A549 (cell line): Measurements from ENCODE around the gene RIN3.

Experiments
- CBX8 ChIP-seq: fragments of 200-600 bp; sonication (generic); IDR thresholded peaks from 2 replicates; pipeline ENCODE4 v1.6.1; 2016
- CHD4 ChIP-seq: fragments of 200-600 bp; sonication (generic); IDR thresholded peaks from 2 replicates; pipeline ENCODE4 v1.6.1; 2016; ENCODE audit warnings: antibody characterized with exemption, mild to moderate bottlenecking, borderline replicate concordance
- EP300 ChIP-seq, 2 experiments: fragments of >200 bp; sonication (Bioruptor Twin); formaldehyde crosslinking; IDR thresholded peaks; 2 replicates in 1 of 2; 3 replicates in 1 of 2; pipeline ENCODE4 v1.6.1; 2016 to 2017
- MYC ChIP-seq: IDR thresholded peaks from 2 replicates; pipeline ENCODE4 v1.6.1; 2012; ENCODE audit warnings: mild to moderate bottlenecking, inconsistent platforms, low read length, improper control_type of control experiment, borderline replicate concordance
- POLR2A ChIP-seq: IDR thresholded peaks from 2 replicates; pipeline ENCODE4 v1.6.1; 2012; ENCODE audit warnings: mild to moderate bottlenecking, low read length
- RNF2 ChIP-seq: fragments of 200-600 bp; sonication (generic); IDR thresholded peaks from 2 replicates; pipeline ENCODE4 v1.6.1; 2016; ENCODE audit warnings: low read depth, mild to moderate bottlenecking, antibody characterized with exemption, moderate library complexity, borderline replicate concordance
- ZC3H11A ChIP-seq: fragments of 450-650 bp; IDR thresholded peaks from 2 replicates; pipeline ENCODE4 v1.6.1; 2014; ENCODE audit warnings: antibody characterized with exemption, mild to moderate bottlenecking
- TF ChIP-seq, protein P1 (sequence below): fragments of >200 bp; sonication (Bioruptor Twin); formaldehyde crosslinking; IDR thresholded peaks from 3 replicates; pipeline ENCODE4 v1.5.1; 2016
- TF ChIP-seq, protein P2 (sequence below): fragments of >200 bp; sonication (Bioruptor Twin); formaldehyde crosslinking; IDR thresholded peaks from 3 replicates; pipeline ENCODE4 v1.6.1; 2016
- TF ChIP-seq, protein P3 (sequence below): fragments of 200-600 bp; sonication (generic); IDR thresholded peaks from 2 replicates; pipeline ENCODE4 v1.6.1; 2016; ENCODE audit warnings: antibody characterized with exemption, mild to moderate bottlenecking, moderate library complexity

DNA sequence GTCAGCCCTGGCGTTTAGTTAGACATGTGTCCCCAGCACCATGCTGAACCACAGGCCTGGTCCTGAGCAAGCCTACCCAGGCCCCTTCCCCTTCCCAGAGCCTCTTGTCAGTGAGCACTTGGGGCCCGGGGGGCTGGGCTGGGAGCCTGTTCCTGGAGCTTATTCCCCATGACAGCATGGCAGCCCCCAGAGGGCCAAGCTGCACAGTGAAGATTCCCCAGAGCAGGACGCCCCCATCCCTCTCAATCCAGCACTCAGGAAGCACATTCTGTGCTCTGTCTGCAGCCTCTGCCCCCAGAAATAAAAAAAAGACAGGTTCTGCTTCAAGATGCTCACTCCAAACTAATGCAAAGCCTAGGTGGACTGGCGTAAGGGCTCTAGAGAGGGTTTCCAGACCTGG, 117.5 kb downstream of the RIN3 start:
- TF ChIP-seq, protein P1, sequence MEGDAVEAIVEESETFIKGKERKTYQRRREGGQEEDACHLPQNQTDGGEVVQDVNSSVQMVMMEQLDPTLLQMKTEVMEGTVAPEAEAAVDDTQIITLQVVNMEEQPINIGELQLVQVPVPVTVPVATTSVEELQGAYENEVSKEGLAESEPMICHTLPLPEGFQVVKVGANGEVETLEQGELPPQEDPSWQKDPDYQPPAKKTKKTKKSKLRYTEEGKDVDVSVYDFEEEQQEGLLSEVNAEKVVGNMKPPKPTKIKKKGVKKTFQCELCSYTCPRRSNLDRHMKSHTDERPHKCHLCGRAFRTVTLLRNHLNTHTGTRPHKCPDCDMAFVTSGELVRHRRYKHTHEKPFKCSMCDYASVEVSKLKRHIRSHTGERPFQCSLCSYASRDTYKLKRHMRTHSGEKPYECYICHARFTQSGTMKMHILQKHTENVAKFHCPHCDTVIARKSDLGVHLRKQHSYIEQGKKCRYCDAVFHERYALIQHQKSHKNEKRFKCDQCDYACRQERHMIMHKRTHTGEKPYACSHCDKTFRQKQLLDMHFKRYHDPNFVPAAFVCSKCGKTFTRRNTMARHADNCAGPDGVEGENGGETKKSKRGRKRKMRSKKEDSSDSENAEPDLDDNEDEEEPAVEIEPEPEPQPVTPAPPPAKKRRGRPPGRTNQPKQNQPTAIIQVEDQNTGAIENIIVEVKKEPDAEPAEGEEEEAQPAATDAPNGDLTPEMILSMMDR, result no peak
- TF ChIP-seq EP300 (IDR thresholded peaks at IDR 0.05) (no peak), RNF2 (no peak), ZC3H11A (no peak), POLR2A (no peak), CHD4 (no peak), MYC (no peak), CBX8 (no peak)
- TF ChIP-seq, protein P2, sequence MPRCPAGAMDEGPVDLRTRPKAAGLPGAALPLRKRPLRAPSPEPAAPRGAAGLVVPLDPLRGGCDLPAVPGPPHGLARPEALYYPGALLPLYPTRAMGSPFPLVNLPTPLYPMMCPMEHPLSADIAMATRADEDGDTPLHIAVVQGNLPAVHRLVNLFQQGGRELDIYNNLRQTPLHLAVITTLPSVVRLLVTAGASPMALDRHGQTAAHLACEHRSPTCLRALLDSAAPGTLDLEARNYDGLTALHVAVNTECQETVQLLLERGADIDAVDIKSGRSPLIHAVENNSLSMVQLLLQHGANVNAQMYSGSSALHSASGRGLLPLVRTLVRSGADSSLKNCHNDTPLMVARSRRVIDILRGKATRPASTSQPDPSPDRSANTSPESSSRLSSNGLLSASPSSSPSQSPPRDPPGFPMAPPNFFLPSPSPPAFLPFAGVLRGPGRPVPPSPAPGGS, result no peak
- TF ChIP-seq, protein P3, sequence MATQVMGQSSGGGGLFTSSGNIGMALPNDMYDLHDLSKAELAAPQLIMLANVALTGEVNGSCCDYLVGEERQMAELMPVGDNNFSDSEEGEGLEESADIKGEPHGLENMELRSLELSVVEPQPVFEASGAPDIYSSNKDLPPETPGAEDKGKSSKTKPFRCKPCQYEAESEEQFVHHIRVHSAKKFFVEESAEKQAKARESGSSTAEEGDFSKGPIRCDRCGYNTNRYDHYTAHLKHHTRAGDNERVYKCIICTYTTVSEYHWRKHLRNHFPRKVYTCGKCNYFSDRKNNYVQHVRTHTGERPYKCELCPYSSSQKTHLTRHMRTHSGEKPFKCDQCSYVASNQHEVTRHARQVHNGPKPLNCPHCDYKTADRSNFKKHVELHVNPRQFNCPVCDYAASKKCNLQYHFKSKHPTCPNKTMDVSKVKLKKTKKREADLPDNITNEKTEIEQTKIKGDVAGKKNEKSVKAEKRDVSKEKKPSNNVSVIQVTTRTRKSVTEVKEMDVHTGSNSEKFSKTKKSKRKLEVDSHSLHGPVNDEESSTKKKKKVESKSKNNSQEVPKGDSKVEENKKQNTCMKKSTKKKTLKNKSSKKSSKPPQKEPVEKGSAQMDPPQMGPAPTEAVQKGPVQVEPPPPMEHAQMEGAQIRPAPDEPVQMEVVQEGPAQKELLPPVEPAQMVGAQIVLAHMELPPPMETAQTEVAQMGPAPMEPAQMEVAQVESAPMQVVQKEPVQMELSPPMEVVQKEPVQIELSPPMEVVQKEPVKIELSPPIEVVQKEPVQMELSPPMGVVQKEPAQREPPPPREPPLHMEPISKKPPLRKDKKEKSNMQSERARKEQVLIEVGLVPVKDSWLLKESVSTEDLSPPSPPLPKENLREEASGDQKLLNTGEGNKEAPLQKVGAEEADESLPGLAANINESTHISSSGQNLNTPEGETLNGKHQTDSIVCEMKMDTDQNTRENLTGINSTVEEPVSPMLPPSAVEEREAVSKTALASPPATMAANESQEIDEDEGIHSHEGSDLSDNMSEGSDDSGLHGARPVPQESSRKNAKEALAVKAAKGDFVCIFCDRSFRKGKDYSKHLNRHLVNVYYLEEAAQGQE, result no peak
